ENCODE measurements around the gene ZNF813. TPM values are rescaled to one million over a fixed set of nuclear protein-coding genes. Genes with fewer than 3 reads are reported as not detected.

The ZNF813 gene
- total RNA-seq, 1 experiment from 2014 or later: 6.3 TPM

GRCh38 chr19:53521373-53522202 is 54.1 kb downstream of the ZNF813 start:
- ChIA-PET CTCF (interaction anchor here (0.7 kb wide), 2 partner anchors 251 to 324 kb away, joined by 7 to 14 read pairs; no protein-coding TSS in a partner anchor), POLR2A (ENCODE audit: unreplicated experiment) (interaction anchor here (0.6 kb wide), 1 partner anchor 1431 kb away, joined by 18 read pairs; no protein-coding TSS in a partner anchor)
- peaks cover 11% of the 10 kb centered on the region for H3K36me3 ChIP-seq (ENCODE audit: low read depth)
- H3K27me3 ChIP-seq (ENCODE audit: insufficient read depth, low read depth): no peaks in the 10 kb centered on the region
- no peaks in the 10 kb centered on the region for H3K9me2 ChIP-seq (ENCODE audit: insufficient read depth)
- TSS peak; percentile 65 for BruUV-seq (replicated peaks)
- H3K4me1 ChIP-seq (replicated peaks; ENCODE audit: insufficient read depth): peaks cover 14% of the 10 kb centered on the region
- H3K4me3 ChIP-seq: peak overlapping the region; percentile 62
- intact Hi-C loops (cut with micrococcal nuclease; ENCODE audit: unreplicated experiment): no loop called here
- peak overlapping the region; percentile 94 for H2AFZ ChIP-seq
- peaks cover 7% of the 10 kb centered on the region; the same call in 1 of the 2 replicates for H3F3A ChIP-seq (ENCODE audit: insufficient read depth, low read depth)
- H3K79me2 ChIP-seq (ENCODE audit: low read depth): peaks cover 18% of the 10 kb centered on the region
- H4K20me1 ChIP-seq (ENCODE audit: insufficient read depth): no peaks in the 10 kb centered on the region
- no peak for TF ChIP-seq CTCF (conservative IDR thresholded peaks at IDR 0.05)
- TF ChIP-seq EZH2 (IDR thresholded peaks at IDR 0.05; ENCODE audit: low read depth): no peak
- peak overlapping the region; percentile 99 for H3K4me2 ChIP-seq
- DNase-seq: no peak
- H3K27ac ChIP-seq: no peak overlapping the region
- H3K9me3 ChIP-seq (ENCODE audit: insufficient read depth, low read depth): peaks cover 14% of the 10 kb centered on the region

- Histone ChIP-seq H3K9me3 (ENCODE audit: insufficient read depth, low read depth) (peaks cover 8% of the 10 kb centered on the region; the same call in 1 of the 2 replicates), H2AFZ (no peak overlapping the region), H3K4me1 (replicated peaks; ENCODE audit: insufficient read depth) (peaks cover 14% of the 10 kb centered on the region), H3K27me3 (ENCODE audit: insufficient read depth, low read depth) (no peaks in the 10 kb centered on the region), H3K4me3 (no peak overlapping the region), H3K4me2 (no peak overlapping the region), H3K27ac (no peak overlapping the region), H3K36me3 (ENCODE audit: low read depth) (peaks cover 18% of the 10 kb centered on the region), H4K20me1 (ENCODE audit: insufficient read depth) (no peaks in the 10 kb centered on the region), H3K79me2 (ENCODE audit: low read depth) (peaks cover 18% of the 10 kb centered on the region), H3F3A (ENCODE audit: insufficient read depth, low read depth) (no peaks in the 10 kb centered on the region), H3K9me2 (ENCODE audit: insufficient read depth) (no peaks in the 10 kb centered on the region; the same call in 1 of the 2 replicates)
- TF ChIP-seq EZH2 (IDR thresholded peaks at IDR 0.05; ENCODE audit: low read depth) (no peak), CTCF (conservative IDR thresholded peaks at IDR 0.05) (no peak)
- POLR2A ChIA-PET (ENCODE audit: unreplicated experiment): no interaction called here
- intact Hi-C loops (cut with micrococcal nuclease; ENCODE audit: unreplicated experiment): no loop called here
- BruUV-seq (replicated peaks): no TSS peak
- no peak for DNase-seq
- CTCF ChIA-PET: no interaction called here
Observed at GRCh38 chr19:53525922-53526321, 58.4 kb downstream of the ZNF813 start.

GRCh38 chr19:53530622-53531021 is 63.1 kb downstream of the ZNF813 start:
- no peaks in the 10 kb centered on the region for H3F3A ChIP-seq (ENCODE audit: insufficient read depth, low read depth)
- no peaks in the 10 kb centered on the region; the same call in 1 of the 2 replicates for H3K9me2 ChIP-seq (ENCODE audit: insufficient read depth)
- H3K4me2 ChIP-seq: no peak overlapping the region
- no peak overlapping the region for H3K27ac ChIP-seq
- H3K36me3 ChIP-seq (ENCODE audit: low read depth): peaks cover 11% of the 10 kb centered on the region; the same call in 1 of the 2 replicates
- intact Hi-C loops (cut with micrococcal nuclease; ENCODE audit: unreplicated experiment): no loop called here
- BruUV-seq (replicated peaks): no TSS peak
- TF ChIP-seq CTCF (conservative IDR thresholded peaks at IDR 0.05) (no peak), EZH2 (IDR thresholded peaks at IDR 0.05; ENCODE audit: low read depth) (no peak)
- no peaks in the 10 kb centered on the region for H3K4me1 ChIP-seq (replicated peaks; ENCODE audit: insufficient read depth)
- no peak for DNase-seq
- H3K9me3 ChIP-seq (ENCODE audit: insufficient read depth, low read depth): peaks cover 4% of the 10 kb centered on the region; the same call in 1 of the 2 replicates
- 0 out of 2 replicates have a peak, but pooled peaks cover 3% of the 10 kb centered on the region for H3K79me2 ChIP-seq (ENCODE audit: low read depth)
- ChIA-PET POLR2A (ENCODE audit: unreplicated experiment) (no interaction called here), CTCF (no interaction called here)
- no peak overlapping the region for H2AFZ ChIP-seq
- H4K20me1 ChIP-seq (ENCODE audit: insufficient read depth): no peaks in the 10 kb centered on the region
- H3K4me3 ChIP-seq: no peak overlapping the region
- no peaks in the 10 kb centered on the region for H3K27me3 ChIP-seq (ENCODE audit: insufficient read depth, low read depth)

Data from PC-9 (cell line).